COLO829 (cell line): Measurements from ENCODE around the gene CTSD.
"Not testable (repeated sequence)": the region's sequence is repeated elsewhere in the genome, so short reads cannot be mapped to it uniquely, and the experiment has no call there.

ENCODE experiments used
- DNase-seq: peaks from one replicate; pipeline ENCODE4 v3.0.0; 2012; ENCODE audit warnings: low spot score

Gene CTSD

DNA sequence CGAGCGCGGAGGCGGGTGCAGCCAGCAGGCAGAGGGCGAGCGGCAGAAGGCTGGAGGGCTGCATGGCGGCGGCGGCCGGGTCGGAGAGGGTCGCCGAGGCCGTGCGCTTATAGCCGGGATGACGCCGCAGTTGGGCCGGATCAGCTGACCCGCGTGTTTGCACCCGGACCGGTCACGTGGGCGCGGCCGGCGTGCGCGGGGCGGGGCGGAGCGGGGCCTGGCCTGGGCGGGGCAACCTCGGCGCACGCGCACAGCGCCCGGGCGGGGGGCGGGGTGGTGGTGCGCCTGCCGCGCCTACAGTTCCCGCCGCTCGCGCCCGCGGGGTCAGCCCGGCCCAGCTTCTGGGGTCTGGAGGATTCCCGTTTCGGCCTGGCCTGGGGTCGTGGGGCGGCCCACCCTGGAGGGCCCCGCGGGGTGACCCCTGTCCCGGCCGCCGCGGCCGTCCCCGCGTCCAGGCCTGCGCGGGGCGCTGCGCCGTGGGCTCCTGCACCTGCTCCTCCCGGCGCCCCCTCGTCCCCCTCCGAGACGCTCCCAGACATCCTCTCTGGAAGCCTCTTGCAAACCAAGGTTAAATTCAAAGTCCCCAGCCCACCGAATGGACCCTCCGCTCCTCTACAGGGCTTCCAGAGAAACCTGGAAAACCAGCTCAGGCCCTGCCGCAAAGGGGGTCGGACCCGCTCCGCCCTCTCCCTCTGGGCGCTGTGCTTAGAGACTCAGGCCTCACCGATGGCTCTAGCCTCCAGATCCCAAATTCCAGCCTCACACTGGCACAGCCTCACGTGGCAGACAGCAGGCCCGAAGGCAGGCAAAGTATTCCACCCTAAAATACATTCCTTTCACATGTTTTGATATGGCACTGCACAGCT, at the start of gene CTSD:
TSS of gene CTSD (minus strand) at position 132 of the 866 bp plus-strand sequence. CDS start at position 64, 68 bp downstream.
- DNase-seq: peak; percentile 89

GRCh38 chr11:1813356-1813755, 49.6 kb upstream of the CTSD start:
- not testable (repeated sequence) for DNase-seq

DNA sequence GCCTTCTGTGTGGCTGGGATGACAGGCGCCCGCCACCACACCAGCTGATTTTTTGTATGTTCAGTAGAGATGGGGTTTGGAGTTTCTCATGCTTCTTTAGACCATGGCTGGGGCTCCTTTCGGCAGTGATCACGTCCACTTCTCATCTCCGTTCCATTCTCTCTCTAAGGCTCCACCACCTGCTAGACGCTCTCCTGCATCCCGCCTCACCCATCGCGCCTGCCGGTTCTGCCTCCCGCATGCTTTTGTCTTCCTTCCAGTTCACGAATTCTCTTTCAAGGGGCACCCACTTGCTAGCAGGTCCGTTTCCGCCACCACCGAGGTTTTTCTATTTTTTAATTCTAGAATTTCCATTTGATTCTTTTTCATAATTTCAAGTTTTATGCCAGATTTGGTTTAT, 49.1 kb upstream of the CTSD start:
- no peak for DNase-seq

- DNase-seq: no peak
These were observed 48.5 kb upstream of the CTSD start for GRCh38 chr11:1812274-1812673.

DNA sequence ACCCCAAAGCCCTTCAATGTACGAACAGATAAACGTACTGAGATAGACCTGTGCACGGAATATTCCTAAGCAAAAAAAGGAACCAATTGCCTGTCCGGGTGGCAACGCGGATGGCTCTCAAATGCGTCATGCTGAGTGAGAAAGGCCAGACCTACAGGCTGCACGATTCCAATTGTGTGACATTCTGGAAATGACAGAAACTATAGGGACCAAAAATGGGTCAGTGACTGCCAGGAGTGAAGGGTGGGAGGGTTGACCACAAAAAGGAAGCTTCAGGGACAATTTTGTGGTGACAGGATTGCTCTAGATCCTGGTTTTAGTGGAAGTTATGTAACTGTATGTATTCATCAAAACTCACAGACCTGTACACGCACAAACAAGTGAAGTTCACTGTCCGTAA, 47.0 kb upstream of the CTSD start:
- DNase-seq: no peak

DNA sequence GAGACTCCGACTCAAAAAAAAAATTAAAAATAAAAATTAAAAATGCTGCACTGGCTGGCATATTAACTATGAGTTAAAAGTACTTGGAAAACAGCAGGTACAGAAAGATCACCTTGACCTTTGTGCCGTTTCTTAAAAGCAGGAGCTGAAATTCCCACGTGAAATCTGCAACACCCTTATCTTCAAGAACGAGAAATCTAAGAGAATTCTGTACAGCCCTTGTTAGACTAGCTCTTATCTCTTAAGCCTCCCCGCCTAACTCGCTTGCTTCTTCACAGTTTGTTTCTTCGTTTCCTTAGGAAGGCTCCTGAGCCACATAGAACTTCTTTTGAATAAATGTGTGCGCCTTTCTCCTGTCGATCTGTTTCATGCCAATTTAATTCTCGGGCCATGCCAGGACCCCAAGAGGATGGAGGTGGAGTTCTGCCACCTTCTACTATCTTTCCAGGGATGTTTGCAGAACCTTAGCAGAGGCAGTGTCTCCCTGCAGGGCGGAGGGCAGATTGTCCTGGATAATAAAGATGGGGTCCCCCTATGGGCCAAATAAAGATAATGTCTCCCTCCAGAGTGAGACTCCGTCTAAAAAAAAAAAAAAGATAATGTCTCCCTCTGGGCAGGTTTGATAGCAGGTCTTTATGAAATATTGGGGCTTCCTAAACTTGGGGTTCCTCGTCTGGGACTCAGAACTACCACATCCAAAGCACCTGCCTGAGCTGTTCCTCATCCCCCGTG, 43.7 kb upstream of the CTSD start:
- DNase-seq: no peak

GRCh38 chr11:1805525-1805924, 41.8 kb upstream of the CTSD start:
- DNase-seq: no peak

- not testable (repeated sequence) for DNase-seq
These were observed 40.2 kb upstream of the CTSD start for GRCh38 chr11:1803835-1804519.

GRCh38 chr11:1803246-1803645, 39.5 kb upstream of the CTSD start:
- no peak for DNase-seq

DNA sequence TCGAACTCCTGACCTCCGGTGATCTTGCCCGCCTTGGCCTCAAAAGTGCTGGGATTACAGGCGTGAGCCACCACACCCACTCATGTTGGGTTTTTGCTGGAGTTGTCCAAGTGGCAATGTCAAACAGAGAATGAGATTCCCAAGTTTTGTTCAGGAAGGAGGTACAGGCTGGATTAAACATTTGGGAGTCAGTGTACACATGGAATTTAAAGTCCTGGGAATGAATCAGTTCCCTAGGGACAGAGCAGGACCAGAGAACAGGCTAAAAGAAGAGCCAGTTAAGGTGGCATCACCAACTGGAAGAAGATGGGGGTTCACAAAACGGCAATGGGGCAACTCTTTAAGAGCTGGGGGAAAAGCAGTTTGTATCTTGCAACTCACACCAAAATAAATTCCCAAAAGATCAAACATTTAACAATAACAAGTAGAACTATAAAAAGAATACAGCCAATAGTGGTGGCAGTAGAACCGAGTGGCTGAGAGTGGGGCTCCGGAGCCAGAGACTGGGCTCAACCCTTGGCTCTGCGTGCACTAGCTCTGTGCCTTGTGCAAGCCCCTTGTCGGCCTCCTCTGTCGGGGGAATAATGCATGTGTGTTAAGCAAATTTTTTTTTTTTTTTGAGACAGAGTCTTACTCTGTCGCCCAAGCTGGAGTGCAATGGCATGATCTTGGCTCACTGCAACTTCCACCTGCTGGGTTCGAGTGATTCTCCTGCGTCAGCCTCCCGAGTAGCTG, 33.8 kb upstream of the CTSD start:
- no peak for DNase-seq

GRCh38 chr11:1796413-1797011, 32.8 kb upstream of the CTSD start:
- DNase-seq: no peak

DNA sequence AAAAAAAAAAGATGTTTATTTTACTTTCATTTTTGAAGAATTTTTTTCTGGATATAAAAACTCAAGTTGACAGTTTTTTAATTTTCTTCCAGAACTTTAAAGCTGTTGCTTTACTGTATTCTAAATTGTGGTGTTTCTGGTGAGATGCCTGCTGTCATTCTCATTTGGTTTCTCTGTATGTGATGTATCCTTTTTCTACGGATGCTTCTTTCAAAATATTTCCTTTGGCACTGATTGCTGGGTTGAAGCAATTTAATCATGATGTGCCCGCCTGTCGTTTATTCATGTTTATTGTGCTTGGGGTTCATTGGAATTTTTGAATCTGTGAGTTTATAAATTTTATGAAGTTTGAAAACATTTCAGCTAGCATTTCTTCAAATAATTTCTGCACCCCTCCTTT, 29.4 kb upstream of the CTSD start:
- DNase-seq: no peak

DNA sequence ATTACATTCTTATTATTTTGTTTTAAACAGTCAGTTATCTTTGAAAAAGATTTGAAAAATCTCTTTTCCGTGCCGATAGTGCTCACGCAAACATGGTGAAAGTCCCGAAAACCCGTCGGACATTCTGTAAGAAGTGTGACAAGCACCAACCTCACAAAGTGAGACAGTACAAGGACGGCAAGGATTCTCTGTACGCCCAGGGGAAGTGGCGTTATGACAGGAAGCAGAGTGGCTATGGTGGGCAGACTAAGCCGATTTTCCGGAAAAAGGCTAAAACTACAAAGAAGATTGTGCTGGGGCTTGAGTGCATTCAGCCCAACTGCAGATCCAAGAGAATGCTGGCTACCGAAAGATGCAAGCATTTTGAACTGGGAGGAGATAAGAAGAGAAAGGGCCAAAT, 28.7 kb upstream of the CTSD start:
- no peak for DNase-seq

- DNase-seq: no peak
These were observed 28.2 kb upstream of the CTSD start for GRCh38 chr11:1791912-1792311.

- no peak for DNase-seq
These were observed 22.7 kb upstream of the CTSD start for GRCh38 chr11:1786466-1786865.

GRCh38 chr11:1785749-1786413, 22.2 kb upstream of the CTSD start:
- DNase-seq: no peak

DNA sequence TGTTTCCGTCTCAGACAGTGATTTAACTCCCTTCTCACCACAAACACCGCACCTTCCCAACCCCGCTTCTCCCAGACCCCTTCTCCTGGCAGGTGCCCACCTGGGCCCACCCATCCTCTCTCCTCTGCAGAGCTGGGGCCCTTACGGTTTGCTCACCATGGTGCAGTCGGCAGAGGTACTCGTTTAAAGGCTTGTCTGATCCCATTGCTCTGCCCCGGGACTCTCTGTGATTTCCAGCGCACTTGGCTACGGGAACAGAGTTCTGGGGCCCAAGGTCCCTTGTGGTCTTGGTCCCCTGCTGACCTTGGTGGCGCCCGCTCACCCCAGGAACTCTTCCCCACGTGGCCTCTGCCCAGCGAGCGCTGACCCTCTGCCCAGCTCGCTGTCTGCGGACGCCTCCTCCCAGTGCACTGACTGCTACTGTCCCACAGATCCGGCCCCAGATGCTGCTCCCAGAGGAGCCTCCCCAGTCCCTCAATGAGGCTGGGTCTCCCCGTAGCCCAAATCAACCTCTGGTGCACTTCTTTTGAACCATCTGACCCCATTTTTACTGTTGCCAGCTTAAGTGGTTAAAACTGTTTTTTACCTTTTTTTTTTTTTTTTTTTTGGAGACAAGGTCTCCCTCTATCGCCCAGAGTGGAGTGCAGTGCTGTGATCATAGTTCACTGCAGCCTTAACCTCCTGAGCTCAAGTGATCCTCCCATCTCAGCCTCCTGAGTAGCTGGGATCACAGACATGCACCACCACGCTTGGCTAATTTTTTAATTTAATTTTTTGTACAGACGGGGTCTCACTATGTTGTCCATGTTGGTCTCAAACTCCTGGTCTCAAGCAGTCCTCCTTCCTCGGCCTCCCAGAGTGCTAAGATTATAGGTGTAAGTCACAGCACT, 21.3 kb upstream of the CTSD start:
- DNase-seq: no peak

DNA sequence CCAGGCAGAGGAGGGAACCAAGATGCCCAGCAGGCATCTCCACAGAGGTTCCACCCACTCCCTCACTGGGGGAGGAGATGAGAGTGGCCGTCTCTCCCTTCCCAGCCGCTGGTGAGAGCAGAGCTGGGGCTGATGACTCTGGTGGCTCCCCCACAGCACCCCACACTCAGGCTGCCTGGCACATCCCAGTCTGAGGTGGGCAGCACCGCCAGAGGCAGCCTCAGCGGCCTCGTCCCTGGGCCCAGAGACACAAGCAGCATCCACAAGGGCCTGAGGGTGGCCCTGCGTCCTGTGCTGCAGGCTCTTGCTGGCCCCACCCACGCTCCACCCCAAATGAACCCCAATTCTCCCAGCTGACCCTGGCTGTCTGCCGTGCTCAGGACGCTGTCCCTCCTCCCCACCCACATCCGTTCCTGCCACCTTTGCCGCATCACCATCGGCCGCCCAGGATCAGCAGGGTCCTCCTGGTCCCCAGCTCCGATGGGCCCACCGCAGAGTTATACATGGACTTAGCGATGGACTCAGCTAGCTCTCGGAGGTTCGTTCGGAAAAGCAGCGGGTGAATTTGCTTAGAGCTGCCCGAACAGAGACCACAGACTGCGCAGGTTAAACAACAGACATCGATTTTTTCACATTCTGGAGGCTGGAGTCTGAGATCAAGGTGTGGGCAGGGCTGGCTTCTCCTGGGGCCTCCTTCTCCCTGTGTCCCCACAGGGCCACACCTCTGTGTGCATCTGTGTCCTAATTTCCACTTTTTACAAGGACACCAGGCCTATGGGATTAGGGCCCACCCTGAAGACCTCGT, 20.2 kb upstream of the CTSD start:
- no peak for DNase-seq
